CD8-positive, alpha-beta memory T cell (primary cell): ENCODE data around the gene LRRC43. TPM values are rescaled to one million over a fixed set of nuclear protein-coding genes. Genes with fewer than 3 reads are reported as not detected.
A peak's percentile ranks its signal among the peaks of the same experiment; 100 is the strongest.

Source experiments
- CTCF ChIA-PET: fragments of 350-600 bp; sonication (Branson Sonifier 250); formaldehyde crosslinking; loops from one replicate; lab custom pipeline; 2021; ENCODE audit warnings: antibody characterized with exemption; lab: Charles Lee
- POLR2A ChIA-PET: fragments of 350-600 bp; sonication (Branson Sonifier 250); formaldehyde crosslinking; loops from one replicate; lab custom pipeline; 2021; ENCODE audit warnings: antibody characterized with exemption; lab: Charles Lee
- DNase-seq, 5 donors: peaks; one replicate each; pipeline versions ENCODE4 v3.0.0 to v3.0.0-alpha.2; 2020 to 2022; ENCODE audit warnings: mixed read lengths in 1 of 5
- H3K27ac ChIP-seq: one replicate; pipeline ENCODE4 v1.7.0; 2013; ENCODE audit warnings: low read depth, mild to moderate bottlenecking, low read length, moderate library complexity
- H3K27me3 ChIP-seq: 2 replicates; pipeline ENCODE4 v1.7.0; 2013; ENCODE audit warnings: low read length, mild to moderate bottlenecking; ENCODE audit not compliant: insufficient read depth, poor library complexity, severe bottlenecking
- H3K36me3 ChIP-seq: 2 replicates; pipeline ENCODE4 v1.7.0; 2013; ENCODE audit warnings: mild to moderate bottlenecking, low read length, moderate library complexity; ENCODE audit not compliant: insufficient read depth
- H3K4me1 ChIP-seq: 2 replicates; pipeline ENCODE4 v1.7.0; 2013; ENCODE audit warnings: mild to moderate bottlenecking, low read length, moderate library complexity; ENCODE audit not compliant: insufficient read depth
- H3K4me3 ChIP-seq: 2 replicates; pipeline ENCODE4 v1.7.0; 2013; ENCODE audit warnings: mild to moderate bottlenecking, low read length
- H3K9me3 ChIP-seq: 2 replicates; pipeline ENCODE4 v1.7.0; 2013; ENCODE audit warnings: mild to moderate bottlenecking, low read length
- H3K27ac Mint-ChIP-seq, 8 donors: one replicate each; pipeline ENCODE4 v1.8.0; 2020 to 2021; ENCODE audit warnings: mixed read lengths in 8 of 8, mild to moderate bottlenecking in 6 of 8, inconsistent platforms in 3 of 8, moderate library complexity in 3 of 8
- H3K27me3 Mint-ChIP-seq, 2 donors: one replicate each; pipeline ENCODE4 v1.8.0; 2020 to 2021; ENCODE audit warnings: mixed read lengths in 2 of 2, mild to moderate bottlenecking in 1 of 2, moderate library complexity in 1 of 2
- H3K36me3 Mint-ChIP-seq, 3 donors: one replicate each; pipeline ENCODE4 v1.8.0; 2020 to 2021; ENCODE audit warnings: mixed read lengths in 3 of 3, inconsistent platforms in 1 of 3, mild to moderate bottlenecking in 1 of 3
- H3K4me1 Mint-ChIP-seq, 3 donors: one replicate each; pipeline ENCODE4 v1.8.0; 2020 to 2021; ENCODE audit warnings: mixed read lengths in 3 of 3, inconsistent platforms in 1 of 3, mild to moderate bottlenecking in 1 of 3
- H3K4me3 Mint-ChIP-seq, 7 donors: one replicate each; pipeline ENCODE4 v1.8.0; 2020 to 2021; ENCODE audit warnings: mixed read lengths in 7 of 7, mild to moderate bottlenecking in 6 of 7, moderate library complexity in 4 of 7, inconsistent platforms in 2 of 7
- H3K9me3 Mint-ChIP-seq, 5 donors: one replicate each; pipeline ENCODE4 v1.8.0; 2020 to 2022; ENCODE audit warnings: mixed read lengths in 5 of 5, mild to moderate bottlenecking in 3 of 5, moderate library complexity in 2 of 5, inconsistent platforms in 1 of 5
- polyA plus RNA-seq: library from polyadenylated mRNA; unstranded; fragments of 300-500 nt; fragmentation: Illumina TruSeq; gene quantifications from one replicate; pipeline ENCODE4 v1.2.3, GENCODE V29; 2021
- total RNA-seq, 2 experiments: library from RNA; stranded (reverse); gene quantifications; one replicate each; pipeline ENCODE4 v1.2.3, GENCODE V29; 2021

LRRC43 gene
- total and polyA plus RNA-seq, 3 experiments from 2014 or later = 0.18 to 0.26 (median 0.25) TPM

GRCh38 chr12:122139266-122139665, 43.7 kb upstream of the LRRC43 start:
- Histone ChIP-seq H3K27me3 (no peaks in the 10 kb centered on the region), H3K36me3 (peaks cover 22% of the 10 kb centered on the region), H3K27ac (no peak overlapping the region), H3K4me1 (no peaks in the 10 kb centered on the region), H3K9me3 (no peaks in the 10 kb centered on the region), H3K4me3 (no peak overlapping the region)
- no peaks in the 10 kb centered on the region for H3K9me3 Mint-ChIP-seq
- POLR2A ChIA-PET = no interaction called here
- no peak overlapping the region for H3K4me3 Mint-ChIP-seq
- CTCF ChIA-PET = interaction anchor here (1.0 to 1.3 kb wide), 2 partner anchors 33 to 51 kb away, joined by 5 read pairs; no protein-coding TSS in a partner anchor
- peaks cover 4 to 71% (median 10%) of the 10 kb centered on the region in 3 donors for H3K36me3 Mint-ChIP-seq
- no peak overlapping the region for H3K27ac Mint-ChIP-seq
- DNase-seq = no peak
- H3K4me1 Mint-ChIP-seq = no peaks in the 10 kb centered on the region
- no peaks in the 10 kb centered on the region for H3K27me3 Mint-ChIP-seq

- H3K4me1 Mint-ChIP-seq = no peaks in the 10 kb centered on the region
Measured at GRCh38 chr12:122139941-122140340, 43.0 kb upstream of the LRRC43 start.

GRCh38 chr12:122140467-122141257, 42.3 kb upstream of the LRRC43 start:
- H3K36me3 Mint-ChIP-seq = peaks cover 4 to 62% (median 10%) of the 10 kb centered on the region in 3 donors
- Histone ChIP-seq H3K36me3 (peaks cover 22% of the 10 kb centered on the region), H3K27me3 (no peaks in the 10 kb centered on the region), H3K4me1 (no peaks in the 10 kb centered on the region), H3K27ac (no peak overlapping the region), H3K9me3 (no peaks in the 10 kb centered on the region), H3K4me3 (no peak overlapping the region)
- no peak overlapping the region for H3K4me3 Mint-ChIP-seq
- CTCF ChIA-PET = interaction anchor here (1.3 kb wide), 1 partner anchor 50 kb away, joined by 5 read pairs; no protein-coding TSS in a partner anchor
- peak overlapping the region in 1 of 8 donors; percentile 6 for H3K27ac Mint-ChIP-seq
- no peak for DNase-seq
- POLR2A ChIA-PET = no interaction called here
- H3K9me3 Mint-ChIP-seq = no peaks in the 10 kb centered on the region
- no peaks in the 10 kb centered on the region for H3K4me1 Mint-ChIP-seq
- H3K27me3 Mint-ChIP-seq = no peaks in the 10 kb centered on the region

More at GRCh38 chr12:122139941-122140340, 43.0 kb upstream of the LRRC43 start:
- ChIA-PET CTCF (interaction anchor here (1.3 kb wide), 1 partner anchor 51 kb away, joined by 5 read pairs; no protein-coding TSS in a partner anchor), POLR2A (no interaction called here)
- no peaks in the 10 kb centered on the region for H3K4me1 ChIP-seq
- Mint-ChIP-seq H3K36me3 (peaks cover 4 to 69% (median 10%) of the 10 kb centered on the region in 3 donors), H3K4me3 (no peak overlapping the region), H3K9me3 (no peaks in the 10 kb centered on the region), H3K27me3 (no peaks in the 10 kb centered on the region), H3K27ac (no peak overlapping the region)
- H3K27ac ChIP-seq = no peak overlapping the region
- no peaks in the 10 kb centered on the region for H3K9me3 ChIP-seq
- H3K36me3 ChIP-seq = peaks cover 22% of the 10 kb centered on the region
- H3K4me3 ChIP-seq = no peak overlapping the region
- H3K27me3 ChIP-seq = no peaks in the 10 kb centered on the region
- no peak for DNase-seq

GRCh38 chr12:122141911-122142725, 40.8 kb upstream of the LRRC43 start:
- H3K27me3 Mint-ChIP-seq = no peaks in the 10 kb centered on the region
- Histone ChIP-seq H3K4me1 (no peaks in the 10 kb centered on the region), H3K4me3 (no peak overlapping the region), H3K27me3 (no peaks in the 10 kb centered on the region), H3K9me3 (no peaks in the 10 kb centered on the region), H3K27ac (no peak overlapping the region), H3K36me3 (peaks cover 22% of the 10 kb centered on the region)
- H3K9me3 Mint-ChIP-seq = no peaks in the 10 kb centered on the region
- DNase-seq = no peak
- no peaks in the 10 kb centered on the region for H3K4me1 Mint-ChIP-seq
- peaks cover 4 to 55% (median 10%) of the 10 kb centered on the region in 3 donors for H3K36me3 Mint-ChIP-seq
- CTCF ChIA-PET = interaction anchor here (1.2 kb wide), 1 partner anchor 19 kb away, joined by 3 read pairs; no protein-coding TSS in a partner anchor
- no peak overlapping the region for H3K4me3 Mint-ChIP-seq
- POLR2A ChIA-PET = no interaction called here
- peak overlapping the region in 1 of 8 donors; percentile 75 for H3K27ac Mint-ChIP-seq

- no peaks in the 10 kb centered on the region for H3K9me3 Mint-ChIP-seq
- H3K27ac Mint-ChIP-seq = no peak overlapping the region
- Histone ChIP-seq H3K27me3 (no peaks in the 10 kb centered on the region), H3K4me3 (no peak overlapping the region), H3K27ac (no peak overlapping the region), H3K4me1 (no peaks in the 10 kb centered on the region), H3K36me3 (peaks cover 22% of the 10 kb centered on the region), H3K9me3 (no peaks in the 10 kb centered on the region)
- H3K4me3 Mint-ChIP-seq = no peak overlapping the region
- no peak for DNase-seq
- ChIA-PET POLR2A (no interaction called here), CTCF (interaction anchor here (1.2 kb wide), 1 partner anchor 19 kb away, joined by 3 read pairs; no protein-coding TSS in a partner anchor)
- no peaks in the 10 kb centered on the region for H3K27me3 Mint-ChIP-seq
- H3K4me1 Mint-ChIP-seq = no peaks in the 10 kb centered on the region
- H3K36me3 Mint-ChIP-seq = peaks cover 4 to 53% (median 10%) of the 10 kb centered on the region in 3 donors
Measured at GRCh38 chr12:122142857-122143256, 40.1 kb upstream of the LRRC43 start.

DNA sequence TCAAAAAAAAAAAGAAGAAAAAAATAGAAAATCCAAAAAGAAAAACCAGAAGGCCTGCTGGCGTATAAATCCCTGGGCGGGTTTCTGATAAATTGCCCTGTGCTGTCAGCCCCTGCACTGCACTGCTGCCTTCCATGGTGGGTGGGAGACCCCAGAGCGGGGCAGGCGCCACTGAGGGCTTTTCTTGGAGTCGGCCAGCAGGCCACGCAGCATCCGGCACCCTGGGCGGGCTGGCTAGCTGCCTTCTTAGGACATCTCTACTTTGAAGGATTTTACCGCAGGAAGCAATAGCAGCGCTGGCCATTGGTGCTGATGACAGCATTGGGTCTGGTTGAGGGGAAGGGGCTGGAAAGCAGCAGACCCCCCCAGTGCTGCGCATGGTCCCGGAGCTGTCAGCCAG, 38.0 kb upstream of the LRRC43 start:
- Histone ChIP-seq H3K27me3 (no peaks in the 10 kb centered on the region), H3K4me1 (no peaks in the 10 kb centered on the region), H3K36me3 (peaks cover 22% of the 10 kb centered on the region), H3K4me3 (no peak overlapping the region), H3K27ac (no peak overlapping the region), H3K9me3 (no peaks in the 10 kb centered on the region)
- Mint-ChIP-seq H3K4me3 (no peak overlapping the region), H3K27me3 (peaks cover 0 to 3% of the 10 kb centered on the region in 2 donors), H3K9me3 (no peaks in the 10 kb centered on the region), H3K4me1 (no peaks in the 10 kb centered on the region), H3K27ac (no peak overlapping the region), H3K36me3 (peaks cover 4 to 36% (median 5%) of the 10 kb centered on the region in 3 donors)
- no peak for DNase-seq
- ChIA-PET CTCF (interaction anchor here (1.4 kb wide), 1 partner anchor 21 kb away, joined by 4 read pairs; no protein-coding TSS in a partner anchor), POLR2A (no interaction called here)

- H3K4me1 ChIP-seq = no peaks in the 10 kb centered on the region
- Mint-ChIP-seq H3K4me1 (no peaks in the 10 kb centered on the region), H3K4me3 (no peak overlapping the region), H3K27ac (no peak overlapping the region), H3K27me3 (peaks cover 0 to 3% of the 10 kb centered on the region in 2 donors), H3K9me3 (no peaks in the 10 kb centered on the region), H3K36me3 (peaks cover 3 to 31% (median 4%) of the 10 kb centered on the region in 3 donors)
- H3K27me3 ChIP-seq = no peaks in the 10 kb centered on the region
- peaks cover 20% of the 10 kb centered on the region for H3K36me3 ChIP-seq
- no peak overlapping the region for H3K27ac ChIP-seq
- H3K9me3 ChIP-seq = no peaks in the 10 kb centered on the region
- DNase-seq = no peak
- POLR2A ChIA-PET = no interaction called here
- H3K4me3 ChIP-seq = no peak overlapping the region
- CTCF ChIA-PET = interaction anchor here (1.3 to 1.4 kb wide), 2 partner anchors 12 to 22 kb away, joined by 3 to 4 read pairs; no protein-coding TSS in a partner anchor
Measured at GRCh38 chr12:122145505-122146330, 37.2 kb upstream of the LRRC43 start.
